ENCODE results near the gene CYTH3. TPM values are rescaled to one million over a fixed set of nuclear protein-coding genes. Genes with fewer than 3 reads are reported as not detected.

The CYTH3 gene
- total RNA-seq, 1 donor = 33.2 TPM

GRCh38 chr7:6182993-6183392 lies 89.4 kb downstream of the CYTH3 start:
- DNase-seq (ENCODE audit: low read depth) = no peak
- H3K4me3 ChIP-seq (ENCODE audit: low read depth, low read length) = no peak overlapping the region
- no peak for TF ChIP-seq CTCF (IDR thresholded peaks at IDR 0.05; ENCODE audit: insufficient read depth, low read depth, low read length)

DNA sequence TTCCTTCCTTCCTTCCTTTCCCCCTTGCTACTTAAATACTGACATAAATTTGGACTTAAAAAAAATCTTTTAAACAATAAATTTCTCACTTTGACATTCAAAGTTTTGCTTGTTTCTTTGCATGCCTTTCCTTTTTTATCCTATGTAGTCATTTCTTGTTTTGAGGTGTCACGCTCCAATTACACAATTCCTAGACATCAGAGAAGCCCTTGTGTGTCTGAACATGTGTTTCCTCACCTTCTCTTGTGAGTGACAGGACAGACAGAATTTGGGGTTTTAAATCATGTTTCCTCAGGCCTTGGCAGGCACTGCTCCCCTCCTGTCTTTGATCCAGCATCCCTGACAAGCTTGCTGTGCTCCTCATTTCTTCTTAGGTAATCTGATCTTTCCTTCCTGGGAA lies 91.3 kb downstream of the CYTH3 start:
- no peak for DNase-seq (ENCODE audit: low read depth)
- no peak overlapping the region for H3K4me3 ChIP-seq (ENCODE audit: low read depth, low read length)
- no peak for TF ChIP-seq CTCF (IDR thresholded peaks at IDR 0.05; ENCODE audit: insufficient read depth, low read depth, low read length)

DNA sequence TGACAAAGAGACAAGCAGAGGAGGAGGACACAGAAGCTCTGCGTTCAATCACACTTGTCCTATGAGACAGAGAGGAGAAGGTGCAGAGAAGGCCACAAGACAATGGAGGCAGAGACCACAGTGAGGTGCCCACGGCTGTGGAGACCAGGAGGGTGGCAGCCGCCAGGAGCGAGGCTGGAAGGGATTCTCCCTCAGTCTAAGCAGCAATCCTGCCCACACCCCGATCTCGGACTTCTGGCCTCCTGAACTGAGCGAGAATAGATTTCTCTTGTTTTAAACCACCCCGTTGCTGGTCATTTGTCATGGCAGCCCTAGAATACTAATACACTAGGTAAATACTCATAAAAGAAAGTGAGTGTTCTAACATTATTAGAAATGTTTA lies 92.1 kb downstream of the CYTH3 start:
- H3K4me3 ChIP-seq (ENCODE audit: low read depth, low read length) = no peak overlapping the region
- TF ChIP-seq CTCF (IDR thresholded peaks at IDR 0.05; ENCODE audit: insufficient read depth, low read depth, low read length) = no peak
- DNase-seq (ENCODE audit: low read depth) = no peak

DNA sequence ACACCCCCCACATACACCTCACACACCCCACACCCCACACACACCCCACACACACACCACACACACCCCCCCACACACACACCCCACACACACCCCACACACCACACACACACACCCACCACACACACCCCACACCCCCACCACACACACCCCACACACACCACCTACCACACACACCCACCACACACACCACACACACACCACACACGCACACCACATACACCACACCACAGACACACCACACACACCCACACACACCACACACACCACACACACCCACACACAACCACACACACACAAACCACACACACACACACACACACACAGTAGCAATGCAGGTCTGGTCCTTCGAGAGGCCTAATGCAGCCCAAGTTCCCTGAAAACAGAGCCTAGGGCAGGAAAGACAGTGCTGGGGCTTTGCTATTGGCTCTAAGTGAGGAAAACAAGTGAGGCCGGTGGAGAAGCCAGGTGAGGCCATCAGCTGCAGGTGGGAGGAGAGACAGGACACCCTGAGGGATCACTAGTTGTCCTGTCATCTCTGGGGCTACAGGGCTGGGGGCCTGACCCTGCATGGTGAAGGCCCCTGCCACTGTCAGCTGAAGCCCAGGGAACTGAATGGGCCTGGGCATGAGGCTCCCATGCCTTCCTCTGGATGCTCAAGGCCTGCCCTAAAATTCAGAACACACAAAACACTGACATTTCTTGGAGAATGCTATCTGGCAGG lies 92.6 kb downstream of the CYTH3 start:
- no peak overlapping the region for H3K4me3 ChIP-seq (ENCODE audit: low read depth, low read length)
- no peak for TF ChIP-seq CTCF (IDR thresholded peaks at IDR 0.05; ENCODE audit: insufficient read depth, low read depth, low read length)
- no peak for DNase-seq (ENCODE audit: low read depth)

DNA sequence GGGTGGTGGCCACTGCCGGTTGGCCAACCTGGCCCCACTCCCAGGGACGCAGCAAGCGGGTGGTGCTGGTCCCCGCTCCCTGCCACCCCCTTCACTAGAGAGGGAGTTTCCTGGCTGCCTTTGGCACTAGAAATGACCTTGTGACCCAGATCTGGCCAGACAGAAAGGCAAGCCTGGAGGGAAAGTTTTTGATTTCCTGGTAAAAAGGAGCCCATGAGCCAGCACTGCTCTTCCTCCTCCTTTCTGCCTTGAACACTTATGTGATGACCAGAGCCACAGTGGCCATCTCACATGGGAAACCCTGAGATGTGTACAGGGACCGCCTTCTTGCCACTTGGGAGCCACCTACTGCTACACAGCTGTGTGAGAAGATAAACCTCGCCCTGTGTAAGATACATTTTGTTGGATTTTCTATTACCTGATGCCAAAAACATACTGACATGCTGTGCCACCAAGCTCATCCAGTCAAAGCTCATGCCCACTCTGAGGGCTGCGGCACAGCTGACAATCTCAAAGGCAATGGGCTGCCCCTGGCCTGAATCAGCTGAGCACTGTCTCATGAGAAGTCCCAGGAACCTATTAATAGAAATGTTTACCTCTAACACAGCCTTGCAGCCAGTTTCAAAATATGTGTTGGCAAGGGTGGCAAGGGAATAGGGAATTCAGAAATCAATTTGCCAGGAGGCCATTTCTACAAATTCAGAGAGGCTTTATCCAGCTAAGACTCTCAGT lies 94.0 kb downstream of the CYTH3 start:
- no peak for TF ChIP-seq CTCF (IDR thresholded peaks at IDR 0.05; ENCODE audit: insufficient read depth, low read depth, low read length)
- H3K4me3 ChIP-seq (ENCODE audit: low read depth, low read length) = no peak overlapping the region
- no peak for DNase-seq (ENCODE audit: low read depth)

GRCh38 chr7:6175645-6176044 lies 96.8 kb downstream of the CYTH3 start:
- H3K4me3 ChIP-seq (ENCODE audit: low read depth, low read length) = no peak overlapping the region
- DNase-seq (ENCODE audit: low read depth) = peak; percentile 85
- TF ChIP-seq CTCF (IDR thresholded peaks at IDR 0.05; ENCODE audit: insufficient read depth, low read depth, low read length) = no peak
